K562 (cell line): ENCODE results near the gene ZSCAN29. TPM values are rescaled to one million over a fixed set of nuclear protein-coding genes. Genes with fewer than 3 reads are reported as not detected.
A peak's percentile ranks its signal among the peaks of the same experiment; 100 is the strongest.

Source experiments
- ATF1 ChIP-seq, 2 experiments: fragments of 450-650 bp in 1 of 2; IDR thresholded peaks; 2 replicates each; pipeline ENCODE4 v1.6.1; 2016; ENCODE audit warnings: missing compliant biosample characterization in 1 of 2, missing genetic modification characterization in 1 of 2
- ETS2 ChIP-seq: IDR thresholded peaks from 2 replicates; pipeline ENCODE4 v1.6.1; 2016; ENCODE audit warnings: borderline replicate concordance, missing genetic modification characterization, mild to moderate bottlenecking, moderate library complexity, missing compliant biosample characterization; ENCODE audit not compliant: poor library complexity, severe bottlenecking
- FOXM1 ChIP-seq, 2 experiments: fragments of 450-650 bp in 1 of 2; sonication (generic) in 1 of 2; formaldehyde crosslinking in 1 of 2; IDR thresholded peaks; 2 replicates each; pipeline versions ENCODE4 v1.6.1 to v1.9.0; 2017 to 2022; ENCODE audit warnings: low read depth in 2 of 2, mild to moderate bottlenecking in 2 of 2, missing genetic modification reagents in 1 of 2, moderate library complexity in 1 of 2
- GTF2A2 ChIP-seq: IDR thresholded peaks from 2 replicates; pipeline ENCODE4 v1.6.1; 2016; ENCODE audit warnings: mild to moderate bottlenecking, missing genetic modification characterization, missing compliant biosample characterization
- HEY1 ChIP-seq: fragments of 250-450 bp; sonication (Bioruptor Pico); IDR thresholded peaks from 2 replicates; pipeline ENCODE4 v1.5.0; 2020; ENCODE audit warnings: mild to moderate bottlenecking, moderate library complexity, borderline replicate concordance
- SUPT5H ChIP-seq: fragments of 450-650 bp; IDR thresholded peaks from 2 replicates; pipeline ENCODE4 v1.6.1; 2016
- TAF9B ChIP-seq: fragments of 450-650 bp; IDR thresholded peaks from 2 replicates; pipeline ENCODE4 v1.6.1; 2018; ENCODE audit warnings: mild to moderate bottlenecking; ENCODE audit not compliant: partially characterized antibody
- YY1 ChIP-seq, 3 experiments: IDR thresholded peaks; 2 replicates each; pipeline ENCODE4 v1.6.1; 2011; ENCODE audit warnings: low read length in 2 of 3, mild to moderate bottlenecking in 2 of 3, moderate library complexity in 2 of 3, borderline replicate concordance in 1 of 3, control low read depth in 1 of 3, low read depth in 1 of 3; ENCODE audit not compliant: insufficient read depth in 3 of 3, insufficient replicate concordance in 2 of 3, control insufficient read depth in 1 of 3, insufficient read length in 1 of 3; ENCODE audit errors: extremely low read depth in 1 of 3
- ZNF174 ChIP-seq: fragments of 250-450 bp; sonication (Bioruptor Pico); IDR thresholded peaks from 2 replicates; pipeline ENCODE4 v1.4.0; 2020; ENCODE audit warnings: mild to moderate bottlenecking
- ZNF3 ChIP-seq: fragments of 250-450 bp; sonication (Bioruptor Pico); IDR thresholded peaks from 2 replicates; pipeline ENCODE4 v1.5.0; 2021; ENCODE audit warnings: mild to moderate bottlenecking, moderate library complexity
- ZNF407 ChIP-seq: fragments of 450-650 bp; IDR thresholded peaks from 2 replicates; pipeline ENCODE4 v1.6.1; 2016; ENCODE audit warnings: low read depth
- polyA plus RNA-seq, 8 experiments: library from polyadenylated mRNA; depleted of rRNA in 4 of 8; stranded (reverse) in 5 of 8; unstranded in 3 of 8; fragments of >200 nt; fragmentation: Nextera tagmentation in 2 of 8; fragmentation: Illumina TruSeq in 1 of 8; extraction: Ambion mirVana in 2 of 8; extraction: Trizol in 1 of 8; gene quantifications; 2 replicates each; pipeline versions ENCODE4 v1.2.1 to v1.2.3, GENCODE V29; 2011 to 2014; ENCODE audit warnings: inconsistent platforms in 1 of 8, missing spikeins in 1 of 8
- total RNA-seq, 7 experiments: library from RNA; depleted of rRNA in 6 of 7; stranded (reverse); fragments of >200 nt in 6 of 7; fragmentation: Illumina TruSeq in 2 of 7; extraction: Trizol in 2 of 7; gene quantifications; 2 replicates each; pipeline versions ENCODE4 v1.2.1 to v1.2.3, GENCODE V29; 2011 to 2021; ENCODE audit warnings: low replicate concordance in 1 of 7
- TF ChIP-seq, protein P1 (sequence below): fragments of 250-450 bp; sonication (Bioruptor Pico); IDR thresholded peaks from 2 replicates; pipeline ENCODE4 v1.4.0; 2020

The ZSCAN29 gene
- total and polyA plus RNA-seq, 9 of the 15 experiments (the other 6 are each of a cell fraction or from before 2014, with no cell fraction given), result 2.5 to 28.6 (median 19.7) TPM

- no peak for TF ChIP-seq ZNF407
- peak; percentile 69 for TF ChIP-seq TAF9B
- no peak for TF ChIP-seq ETS2
- TF ChIP-seq ZNF174, result no peak
- no peak for TF ChIP-seq ZNF3 (CRISPR knock-in tag)
- TF ChIP-seq SUPT5H, result peak; percentile 97
- TF ChIP-seq ATF1 (CRISPR knock-in tag; IDR thresholded peaks at IDR 0.05), result no peak
- peak; percentile 95 for TF ChIP-seq ATF1 (tag; IDR thresholded peaks at IDR 0.05)
- peak in 2 of 3 experiments; percentile 8 to 55 for TF ChIP-seq YY1 (IDR thresholded peaks at IDR 0.05; ENCODE audit: borderline replicate concordance in 1 of 3, control insufficient read depth in 1 of 3, extremely low read depth in 1 of 3, insufficient read depth in 3 of 3, insufficient read length in 1 of 3, insufficient replicate concordance in 2 of 3, low read depth in 1 of 3, low read length in 2 of 3)
- no peak for TF ChIP-seq HEY1 (CRISPR knock-in tag)
- TF ChIP-seq, protein P1, sequence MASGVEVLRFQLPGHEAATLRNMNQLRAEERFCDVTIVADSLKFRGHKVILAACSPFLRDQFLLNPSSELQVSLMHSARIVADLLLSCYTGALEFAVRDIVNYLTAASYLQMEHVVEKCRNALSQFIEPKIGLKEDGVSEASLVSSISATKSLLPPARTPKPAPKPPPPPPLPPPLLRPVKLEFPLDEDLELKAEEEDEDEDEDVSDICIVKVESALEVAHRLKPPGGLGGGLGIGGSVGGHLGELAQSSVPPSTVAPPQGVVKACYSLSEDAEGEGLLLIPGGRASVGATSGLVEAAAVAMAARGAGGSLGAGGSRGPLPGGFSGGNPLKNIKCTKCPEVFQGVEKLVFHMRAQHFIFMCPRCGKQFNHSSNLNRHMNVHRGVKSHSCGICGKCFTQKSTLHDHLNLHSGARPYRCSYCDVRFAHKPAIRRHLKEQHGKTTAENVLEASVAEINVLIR (CRISPR knock-in tag), result peak; percentile 69
- TF ChIP-seq GTF2A2 (tag), result no peak
- no peak for TF ChIP-seq FOXM1 (IDR thresholded peaks at IDR 0.05; ENCODE audit: low read depth)
- peak; percentile 81; the same call in 1 of the 2 replicates for TF ChIP-seq FOXM1 (CRISPR knock-in tag; IDR thresholded peaks at IDR 0.05; ENCODE audit: low read depth)
Observed at GRCh38 chr15:43329960-43330779, 40.7 kb downstream of the ZSCAN29 start, which contains the start of gene LCMT2 (continued).
